ENCODE data around the gene KLF7.
A peak's percentile ranks its signal among the peaks of the same experiment; 100 is the strongest.

The KLF7 gene

DNA sequence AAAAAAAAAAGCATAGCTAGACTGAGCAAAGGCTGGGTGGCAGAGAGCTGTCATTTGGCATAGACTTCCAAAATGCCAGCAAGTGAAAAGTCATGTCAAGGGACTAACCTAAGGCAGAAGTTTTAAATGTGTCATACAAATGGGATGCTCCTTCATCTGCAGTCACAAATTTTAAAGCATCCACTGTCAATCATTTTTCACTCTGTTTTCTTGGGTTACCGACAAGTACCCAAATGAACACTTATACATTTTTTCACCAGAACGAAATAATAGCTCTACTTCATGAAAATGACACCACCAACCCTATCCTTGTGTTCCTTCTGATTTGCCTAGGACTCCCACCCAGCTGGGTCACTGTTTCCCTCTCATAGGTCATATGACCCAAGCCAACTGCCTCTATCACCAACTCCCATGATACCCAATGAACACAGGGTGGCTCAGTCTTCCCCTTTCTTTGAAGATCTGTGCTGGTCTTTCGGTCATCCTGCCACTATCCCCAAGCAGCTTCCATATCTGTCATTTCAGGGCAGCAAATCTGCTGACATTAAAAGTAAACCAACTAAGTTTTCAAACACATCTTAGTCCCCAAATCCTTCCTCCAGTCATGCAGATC, 21.5 kb downstream of the KLF7 start:
- H3K27me3 ChIP-seq (ENCODE audit: insufficient read depth, low read length), result no peaks in the 10 kb centered on the region
- H3K27ac ChIP-seq (ENCODE audit: low read depth, low read length), result no peak overlapping the region; the same call in 1 of the 2 replicates
- no peak overlapping the region for H3K4me3 ChIP-seq (ENCODE audit: low read length)
- H3K9ac ChIP-seq (ENCODE audit: low read depth, low read length), result 0 out of 2 replicates have a peak overlapping the region, but pooled peaks have one; percentile 11
- WGBS, result 92% methylated on average over 3 of the region's 3 CpGs
- H3K4me1 ChIP-seq (ENCODE audit: insufficient read depth, low read length), result peaks cover 70% of the 10 kb centered on the region
- peaks cover 10% of the 10 kb centered on the region for H3K36me3 ChIP-seq (ENCODE audit: insufficient read depth, low read length)
- H3K9me3 ChIP-seq (ENCODE audit: insufficient read depth, low read depth, low read length), result no peaks in the 10 kb centered on the region

DNA sequence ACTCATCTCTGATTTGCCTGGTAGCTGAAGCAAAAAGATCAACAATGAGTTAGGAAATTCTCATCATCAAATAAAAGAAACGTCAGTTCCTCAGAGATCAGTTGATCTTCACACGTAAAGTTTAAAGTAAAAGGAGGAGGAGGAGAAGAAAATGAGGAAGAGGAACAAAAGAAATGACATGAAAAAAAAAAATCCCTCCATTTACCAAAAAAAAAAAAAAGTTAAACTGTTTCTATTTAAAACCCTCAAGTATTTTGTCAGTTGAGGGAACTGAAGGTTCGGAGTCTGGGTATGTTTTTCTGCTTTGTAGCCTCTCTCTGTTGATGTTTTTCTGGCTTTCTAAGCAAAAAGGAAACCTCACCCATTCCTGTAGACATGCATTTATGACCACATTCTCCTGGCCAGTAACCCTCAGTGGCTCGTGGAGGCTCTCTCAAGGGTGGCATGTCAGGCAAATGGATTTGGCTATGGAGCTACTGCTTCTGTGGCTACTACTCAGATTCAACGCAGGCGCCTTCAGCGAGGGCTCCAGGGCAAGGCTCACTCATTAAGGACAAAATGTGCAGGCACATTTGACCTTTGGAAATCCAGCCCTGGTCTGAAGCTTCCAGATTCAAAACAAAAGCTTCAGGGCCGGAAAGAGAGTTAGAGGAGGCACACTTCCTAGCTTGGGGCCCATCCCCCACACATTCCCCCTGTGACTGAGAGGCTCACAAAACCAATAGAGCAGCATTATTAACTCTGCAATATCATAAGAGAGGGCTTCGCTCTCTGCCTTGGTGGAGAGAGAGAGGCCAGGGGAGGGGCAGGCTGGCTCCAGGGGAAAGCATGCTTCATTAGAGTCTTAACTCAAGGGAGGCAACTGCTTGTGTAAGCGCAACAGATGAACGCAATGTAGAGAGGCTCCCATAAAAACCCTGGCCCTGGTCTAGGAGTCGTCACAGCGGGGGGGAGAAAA, 22.3 kb downstream of the KLF7 start:
- WGBS, result 60% methylated on average over 12 of the region's 13 CpGs
- Histone ChIP-seq H3K27me3 (ENCODE audit: insufficient read depth, low read length) (no peaks in the 10 kb centered on the region), H3K9me3 (ENCODE audit: insufficient read depth, low read depth, low read length) (no peaks in the 10 kb centered on the region), H3K9ac (ENCODE audit: low read depth, low read length) (peak overlapping the region; percentile 11), H3K4me3 (ENCODE audit: low read length) (peak overlapping the region; percentile 13), H3K36me3 (ENCODE audit: insufficient read depth, low read length) (peaks cover 10% of the 10 kb centered on the region), H3K27ac (ENCODE audit: low read depth, low read length) (peak overlapping the region; percentile 66), H3K4me1 (ENCODE audit: insufficient read depth, low read length) (peaks cover 67% of the 10 kb centered on the region)

DNA sequence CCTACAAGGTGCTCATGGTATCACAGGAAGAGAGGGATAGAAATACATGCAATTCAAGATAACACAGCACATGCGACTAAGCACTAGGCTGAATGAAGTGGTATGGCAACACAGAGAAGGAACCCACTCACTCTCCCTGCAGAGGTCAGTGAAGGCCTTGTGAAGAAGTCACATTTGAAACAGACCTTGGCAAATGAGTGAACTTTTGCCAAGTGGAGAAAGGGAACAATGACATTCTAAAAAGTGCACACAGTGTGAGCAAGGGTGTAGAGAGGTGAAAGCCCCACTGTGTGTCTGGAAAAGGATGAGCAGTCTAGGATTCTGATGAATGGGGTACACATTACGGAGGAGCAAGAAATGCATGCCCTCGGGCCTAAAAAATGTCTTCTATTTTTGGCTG, 23.3 kb downstream of the KLF7 start:
- Histone ChIP-seq H3K27me3 (ENCODE audit: insufficient read depth, low read length) (no peaks in the 10 kb centered on the region), H3K9me3 (ENCODE audit: insufficient read depth, low read depth, low read length) (no peaks in the 10 kb centered on the region), H3K9ac (ENCODE audit: low read depth, low read length) (no peak overlapping the region), H3K4me1 (ENCODE audit: insufficient read depth, low read length) (peaks cover 63% of the 10 kb centered on the region), H3K27ac (ENCODE audit: low read depth, low read length) (no peak overlapping the region), H3K4me3 (ENCODE audit: low read length) (no peak overlapping the region), H3K36me3 (ENCODE audit: insufficient read depth, low read length) (peaks cover 10% of the 10 kb centered on the region)
- 90% methylated on average over 3 of the region's 3 CpGs for WGBS

DNA sequence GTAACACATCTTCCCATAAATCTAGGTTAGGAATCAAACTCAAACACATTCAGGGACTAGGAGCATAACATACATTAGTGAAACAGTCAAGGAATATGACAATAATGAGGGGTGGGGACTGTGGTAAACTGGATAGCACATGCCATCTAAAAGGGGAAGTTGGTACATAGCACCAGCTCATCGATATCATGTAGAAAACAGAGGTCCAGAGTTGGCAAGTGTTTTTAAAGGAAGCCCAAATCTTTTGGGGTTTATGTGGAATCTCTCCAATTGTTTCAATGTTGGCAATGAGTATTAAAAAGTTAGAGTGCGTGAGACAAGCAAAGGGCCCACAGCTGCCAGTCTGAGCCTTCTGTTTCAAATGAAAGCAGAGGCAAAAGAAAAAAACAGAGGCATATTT, 24.4 kb downstream of the KLF7 start:
- no peak overlapping the region for H3K4me3 ChIP-seq (ENCODE audit: low read length)
- no peak overlapping the region for H3K27ac ChIP-seq (ENCODE audit: low read depth, low read length)
- no peaks in the 10 kb centered on the region for H3K27me3 ChIP-seq (ENCODE audit: insufficient read depth, low read length)
- 97% methylated on average over 2 of the region's 2 CpGs for WGBS
- no peaks in the 10 kb centered on the region for H3K9me3 ChIP-seq (ENCODE audit: insufficient read depth, low read depth, low read length)
- peaks cover 68% of the 10 kb centered on the region for H3K4me1 ChIP-seq (ENCODE audit: insufficient read depth, low read length)
- no peak overlapping the region for H3K9ac ChIP-seq (ENCODE audit: low read depth, low read length)
- H3K36me3 ChIP-seq (ENCODE audit: insufficient read depth, low read length), result peaks cover 9% of the 10 kb centered on the region

DNA sequence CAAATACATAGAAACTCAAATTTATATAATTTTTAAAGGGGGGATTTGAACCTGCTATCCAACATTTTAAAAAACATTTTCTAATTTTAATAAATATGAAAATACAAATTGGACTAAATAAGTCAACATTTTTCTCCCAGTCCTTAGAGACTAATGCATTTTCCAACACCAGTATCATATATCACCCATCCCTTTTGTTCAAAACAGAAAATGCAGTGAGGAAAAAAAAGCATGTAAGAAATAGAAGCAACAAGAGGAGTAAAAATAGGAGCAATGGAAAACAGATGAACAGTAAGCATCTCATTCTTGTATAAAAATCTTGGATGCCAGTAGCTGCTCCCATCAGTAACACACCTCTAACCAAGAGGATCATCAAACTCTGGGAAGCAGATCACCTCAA, 25.5 kb downstream of the KLF7 start:
- H3K27ac ChIP-seq (ENCODE audit: low read depth, low read length), result no peak overlapping the region
- peaks cover 79% of the 10 kb centered on the region for H3K4me1 ChIP-seq (ENCODE audit: insufficient read depth, low read length)
- H3K4me3 ChIP-seq (ENCODE audit: low read length), result no peak overlapping the region
- no peaks in the 10 kb centered on the region for H3K36me3 ChIP-seq (ENCODE audit: insufficient read depth, low read length)
- H3K27me3 ChIP-seq (ENCODE audit: insufficient read depth, low read length), result no peaks in the 10 kb centered on the region
- no peak overlapping the region for H3K9ac ChIP-seq (ENCODE audit: low read depth, low read length)
- no peaks in the 10 kb centered on the region for H3K9me3 ChIP-seq (ENCODE audit: insufficient read depth, low read depth, low read length)

DNA sequence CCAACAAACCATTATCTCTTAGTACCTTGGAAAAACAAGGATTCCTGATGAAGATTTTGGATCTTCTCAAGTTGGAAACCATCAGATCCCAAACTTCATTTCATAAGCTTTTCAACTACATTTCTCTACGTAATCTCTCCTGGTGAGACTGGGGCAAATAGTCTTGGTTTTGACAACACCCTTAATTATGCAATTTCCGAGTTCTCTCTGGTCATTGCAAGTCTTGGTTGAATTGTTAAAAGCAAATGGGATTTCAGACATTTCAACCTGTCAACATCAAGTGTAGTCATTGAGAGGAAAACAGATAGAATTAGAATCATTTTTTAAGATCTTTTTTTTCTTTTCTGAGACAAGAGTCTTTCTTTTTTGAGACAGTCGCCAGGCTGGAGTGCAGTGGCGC, 26.2 kb downstream of the KLF7 start:
- Histone ChIP-seq H3K9me3 (ENCODE audit: insufficient read depth, low read depth, low read length) (no peaks in the 10 kb centered on the region), H3K27me3 (ENCODE audit: insufficient read depth, low read length) (no peaks in the 10 kb centered on the region), H3K9ac (ENCODE audit: low read depth, low read length) (no peak overlapping the region), H3K4me1 (ENCODE audit: insufficient read depth, low read length) (peaks cover 82% of the 10 kb centered on the region), H3K36me3 (ENCODE audit: insufficient read depth, low read length) (no peaks in the 10 kb centered on the region), H3K27ac (ENCODE audit: low read depth, low read length) (no peak overlapping the region), H3K4me3 (ENCODE audit: low read length) (no peak overlapping the region)
- WGBS, result 91% methylated on average over 4 of the region's 4 CpGs

DNA sequence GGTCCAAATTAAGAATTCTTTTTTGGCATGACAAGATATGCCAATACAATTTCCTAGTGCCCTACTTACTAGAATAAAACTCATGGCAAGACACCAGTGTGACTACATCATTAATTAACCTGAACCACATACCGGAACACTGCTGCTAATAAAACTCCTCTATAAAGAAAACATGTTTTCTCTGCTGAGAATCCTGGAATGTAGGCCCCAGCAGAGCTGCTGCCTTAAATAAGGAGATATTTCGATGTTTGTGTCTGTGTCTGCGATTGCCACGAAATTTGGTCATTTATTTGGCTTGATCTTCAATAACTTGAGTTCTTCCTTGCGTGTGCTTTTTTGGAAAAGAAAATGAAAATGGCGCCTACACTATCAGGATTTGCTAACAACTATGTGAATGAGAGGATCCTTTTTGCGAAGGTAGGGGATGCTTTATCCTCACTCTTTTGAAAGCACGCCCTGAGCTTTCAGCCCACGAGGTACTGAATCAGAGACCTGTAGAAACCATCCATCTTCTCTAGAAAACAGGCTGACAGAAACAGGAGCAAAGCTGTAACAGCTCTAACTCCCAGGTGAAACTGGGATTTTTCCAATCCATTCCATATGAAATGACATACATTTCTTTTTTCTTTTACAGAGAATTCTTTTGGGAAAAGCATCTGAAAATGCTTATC, 27.0 kb downstream of the KLF7 start:
- Histone ChIP-seq H3K27me3 (ENCODE audit: insufficient read depth, low read length) (no peaks in the 10 kb centered on the region), H3K9ac (ENCODE audit: low read depth, low read length) (no peak overlapping the region), H3K4me3 (ENCODE audit: low read length) (no peak overlapping the region), H3K27ac (ENCODE audit: low read depth, low read length) (no peak overlapping the region), H3K4me1 (ENCODE audit: insufficient read depth, low read length) (peaks cover 82% of the 10 kb centered on the region), H3K9me3 (ENCODE audit: insufficient read depth, low read depth, low read length) (no peaks in the 10 kb centered on the region), H3K36me3 (ENCODE audit: insufficient read depth, low read length) (no peaks in the 10 kb centered on the region)
- 89% methylated on average over 9 of the region's 9 CpGs for WGBS

DNA sequence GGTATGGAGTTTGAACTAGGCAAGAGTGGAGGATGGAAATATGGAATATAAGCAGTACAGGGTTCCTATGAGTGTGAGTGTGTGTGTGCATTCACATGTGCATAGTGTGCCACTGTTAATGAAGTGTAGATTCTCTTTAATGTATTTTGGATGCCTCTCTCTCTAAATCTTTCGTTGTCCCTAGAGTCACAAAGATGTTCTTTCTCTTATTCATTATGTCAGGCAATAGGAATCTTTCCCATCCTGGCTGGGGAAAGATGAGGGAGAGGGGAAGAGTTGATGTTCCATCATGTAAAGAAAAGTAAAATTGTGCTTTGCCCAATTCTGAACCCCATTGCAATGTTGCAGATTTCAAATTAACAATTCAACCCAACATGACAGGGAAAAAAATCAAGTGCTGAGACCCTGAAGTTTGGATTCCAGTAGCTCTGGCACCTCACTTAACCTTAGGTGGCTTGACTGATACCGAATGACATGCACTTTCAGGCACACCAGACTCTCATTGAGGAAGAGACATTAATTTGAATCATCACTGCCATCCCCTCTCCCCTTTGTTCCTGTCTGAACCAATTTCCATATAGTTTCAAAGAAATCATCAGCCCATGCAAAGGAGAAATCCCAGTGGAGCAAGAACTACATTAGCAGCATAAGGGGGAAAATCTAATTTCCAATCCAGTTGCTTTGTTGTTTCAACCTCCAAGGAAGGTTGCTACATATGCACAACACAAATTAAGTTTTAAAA, 28.0 kb downstream of the KLF7 start:
- H3K9me3 ChIP-seq (ENCODE audit: insufficient read depth, low read depth, low read length), result no peaks in the 10 kb centered on the region
- no peaks in the 10 kb centered on the region for H3K27me3 ChIP-seq (ENCODE audit: insufficient read depth, low read length)
- H3K36me3 ChIP-seq (ENCODE audit: insufficient read depth, low read length), result no peaks in the 10 kb centered on the region
- no peak overlapping the region for H3K27ac ChIP-seq (ENCODE audit: low read depth, low read length)
- H3K4me1 ChIP-seq (ENCODE audit: insufficient read depth, low read length), result peaks cover 82% of the 10 kb centered on the region
- WGBS, result 93% methylated on average over 1 of the region's 2 CpGs
- no peak overlapping the region for H3K4me3 ChIP-seq (ENCODE audit: low read length)
- no peak overlapping the region for H3K9ac ChIP-seq (ENCODE audit: low read depth, low read length)

DNA sequence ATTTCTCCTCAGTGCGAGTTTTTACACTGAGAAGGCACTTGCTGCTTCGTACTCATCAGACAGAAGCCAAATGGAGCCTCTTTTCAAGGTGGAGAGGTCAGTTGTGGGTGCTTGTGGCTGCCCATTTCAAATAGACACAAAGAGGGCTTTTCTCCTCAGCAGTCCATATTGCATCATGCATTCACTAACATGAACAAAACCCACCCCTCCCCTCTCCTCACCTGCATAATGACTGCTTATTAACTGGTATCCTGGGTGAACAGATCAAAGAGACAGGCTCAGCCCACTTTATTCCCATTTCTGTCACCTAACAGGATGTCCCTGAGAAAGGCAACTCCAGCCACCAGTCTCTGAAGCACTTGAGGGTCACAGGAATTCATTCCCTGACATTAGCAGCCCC, 28.9 kb downstream of the KLF7 start:
- WGBS, result 95% methylated on average over 2 of the region's 2 CpGs
- Histone ChIP-seq H3K36me3 (ENCODE audit: insufficient read depth, low read length) (no peaks in the 10 kb centered on the region), H3K4me3 (ENCODE audit: low read length) (no peak overlapping the region), H3K27me3 (ENCODE audit: insufficient read depth, low read length) (no peaks in the 10 kb centered on the region), H3K4me1 (ENCODE audit: insufficient read depth, low read length) (peaks cover 82% of the 10 kb centered on the region), H3K27ac (ENCODE audit: low read depth, low read length) (no peak overlapping the region), H3K9ac (ENCODE audit: low read depth, low read length) (no peak overlapping the region), H3K9me3 (ENCODE audit: insufficient read depth, low read depth, low read length) (no peaks in the 10 kb centered on the region)

DNA sequence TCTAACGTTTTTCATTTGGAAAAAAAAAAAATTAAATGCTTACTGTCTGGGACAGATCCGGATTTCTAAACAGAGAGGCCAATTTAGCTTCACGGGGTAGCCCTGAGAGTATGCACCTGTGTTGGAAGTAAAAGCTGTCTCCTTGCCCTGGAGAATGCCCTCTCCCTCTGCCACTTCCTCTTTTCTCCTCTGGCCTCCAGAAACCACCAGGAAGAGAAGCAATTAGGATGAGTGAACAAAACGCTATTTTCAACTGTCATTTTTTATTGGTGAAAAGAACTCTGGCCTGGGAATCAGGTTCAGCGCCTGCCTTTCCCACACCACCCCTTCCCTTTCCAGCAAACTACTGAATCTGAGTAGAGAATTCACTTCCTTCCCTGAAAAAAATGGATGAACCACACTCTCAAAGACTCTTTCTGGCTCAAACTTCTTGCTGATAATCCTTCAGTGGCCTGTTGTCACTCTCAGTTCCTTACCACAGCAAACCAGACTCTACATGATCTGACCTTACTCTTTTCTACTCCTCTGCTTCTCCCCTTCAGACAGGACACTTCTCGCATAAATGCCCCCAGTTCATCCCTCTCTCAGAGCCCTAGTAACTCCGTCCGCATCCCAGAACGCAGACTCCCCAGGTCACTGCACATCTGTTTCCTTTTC, 29.8 kb downstream of the KLF7 start:
- Histone ChIP-seq H3K9me3 (ENCODE audit: insufficient read depth, low read depth, low read length) (no peaks in the 10 kb centered on the region), H3K9ac (ENCODE audit: low read depth, low read length) (no peak overlapping the region), H3K27me3 (ENCODE audit: insufficient read depth, low read length) (no peaks in the 10 kb centered on the region), H3K27ac (ENCODE audit: low read depth, low read length) (no peak overlapping the region), H3K36me3 (ENCODE audit: insufficient read depth, low read length) (peaks cover 2% of the 10 kb centered on the region; the same call in 1 of the 2 replicates), H3K4me1 (ENCODE audit: insufficient read depth, low read length) (peaks cover 72% of the 10 kb centered on the region), H3K4me3 (ENCODE audit: low read length) (no peak overlapping the region)
- WGBS, result 89% methylated on average over 9 of the region's 9 CpGs

All from HUES64 (cell line).